NB4 (cell line): Measurements from ENCODE around the gene PPP1R2.

Experiments
- MAX ChIP-seq: IDR thresholded peaks from 2 replicates; pipeline ENCODE4 v1.6.1; 2011; ENCODE audit warnings: low read depth, low read length
- POLR2A ChIP-seq: IDR thresholded peaks from 2 replicates; pipeline ENCODE4 v1.6.1; 2011; ENCODE audit warnings: mild to moderate bottlenecking; ENCODE audit not compliant: insufficient read length; ENCODE audit errors: extremely low read depth
- TF ChIP-seq, protein P1 (sequence below): IDR thresholded peaks from one replicate; pipeline ENCODE4 v1.5.1; 2012; ENCODE audit warnings: low read depth, low read length

GRCh38 chr3:195548006-195548405, 4.9 kb upstream of the PPP1R2 start:
- TF ChIP-seq, protein P1, sequence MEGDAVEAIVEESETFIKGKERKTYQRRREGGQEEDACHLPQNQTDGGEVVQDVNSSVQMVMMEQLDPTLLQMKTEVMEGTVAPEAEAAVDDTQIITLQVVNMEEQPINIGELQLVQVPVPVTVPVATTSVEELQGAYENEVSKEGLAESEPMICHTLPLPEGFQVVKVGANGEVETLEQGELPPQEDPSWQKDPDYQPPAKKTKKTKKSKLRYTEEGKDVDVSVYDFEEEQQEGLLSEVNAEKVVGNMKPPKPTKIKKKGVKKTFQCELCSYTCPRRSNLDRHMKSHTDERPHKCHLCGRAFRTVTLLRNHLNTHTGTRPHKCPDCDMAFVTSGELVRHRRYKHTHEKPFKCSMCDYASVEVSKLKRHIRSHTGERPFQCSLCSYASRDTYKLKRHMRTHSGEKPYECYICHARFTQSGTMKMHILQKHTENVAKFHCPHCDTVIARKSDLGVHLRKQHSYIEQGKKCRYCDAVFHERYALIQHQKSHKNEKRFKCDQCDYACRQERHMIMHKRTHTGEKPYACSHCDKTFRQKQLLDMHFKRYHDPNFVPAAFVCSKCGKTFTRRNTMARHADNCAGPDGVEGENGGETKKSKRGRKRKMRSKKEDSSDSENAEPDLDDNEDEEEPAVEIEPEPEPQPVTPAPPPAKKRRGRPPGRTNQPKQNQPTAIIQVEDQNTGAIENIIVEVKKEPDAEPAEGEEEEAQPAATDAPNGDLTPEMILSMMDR = no peak
- TF ChIP-seq POLR2A (no peak), MAX (no peak)
